Loucy (cell line): ENCODE results near the gene DOC2B.

ENCODE experiments used
- H2AFZ ChIP-seq: fragments of 200-600 bp; sonication (generic); 2 replicates; pipeline ENCODE4 v1.6.0; 2016; ENCODE audit warnings: antibody characterized with exemption, mild to moderate bottlenecking, low read length, moderate library complexity
- H3F3A ChIP-seq: fragments of 200-600 bp; 2 replicates; pipeline ENCODE4 v1.6.0; 2016; ENCODE audit warnings: antibody characterized with exemption, low read depth, mild to moderate bottlenecking
- H3K27me3 ChIP-seq: fragments of 200-600 bp; sonication (generic); 2 replicates; pipeline ENCODE4 v1.6.1; 2014; ENCODE audit warnings: low read length, mild to moderate bottlenecking; ENCODE audit not compliant: insufficient read depth, poor library complexity, severe bottlenecking
- H3K36me3 ChIP-seq: fragments of 200-600 bp; sonication (generic); 2 replicates; pipeline ENCODE4 v1.6.1; 2016; ENCODE audit warnings: low read length; ENCODE audit not compliant: insufficient read depth
- H3K4me1 ChIP-seq: fragments of 200-600 bp; sonication (generic); 2 replicates; pipeline ENCODE4 v1.5.1; 2014; ENCODE audit warnings: low read length, mild to moderate bottlenecking; ENCODE audit not compliant: insufficient read depth, poor library complexity, severe bottlenecking
- H3K4me2 ChIP-seq: fragments of 200-600 bp; sonication (generic); 2 replicates; pipeline ENCODE4 v1.6.0; 2014; ENCODE audit warnings: antibody characterized with exemption, low read length, low read depth, mild to moderate bottlenecking; ENCODE audit not compliant: poor library complexity, severe bottlenecking
- H3K4me3 ChIP-seq: fragments of 200-600 bp; sonication (generic); 2 replicates; pipeline ENCODE4 v1.5.1; 2014; ENCODE audit warnings: low read length, mild to moderate bottlenecking, mixed read lengths; ENCODE audit not compliant: poor library complexity, severe bottlenecking
- H3K79me2 ChIP-seq: fragments of 200-600 bp; sonication (generic); 2 replicates; pipeline ENCODE4 v1.6.1; 2014; ENCODE audit warnings: low read length; ENCODE audit not compliant: insufficient read depth
- H3K9ac ChIP-seq: fragments of 200-600 bp; sonication (generic); 2 replicates; pipeline ENCODE4 v1.6.0; 2014; ENCODE audit warnings: mild to moderate bottlenecking, low read depth, low read length, moderate library complexity; ENCODE audit not compliant: poor library complexity, severe bottlenecking
- H3K9me2 ChIP-seq: fragments of 200-600 bp; sonication (generic); replicated peaks from 2 replicates; pipeline ENCODE4 v1.6.1; 2016; ENCODE audit warnings: low read depth, low read length, mixed read lengths
- H3K9me3 ChIP-seq: fragments of 200-600 bp; sonication (generic); 2 replicates; pipeline ENCODE4 v1.6.1; 2014; ENCODE audit warnings: mild to moderate bottlenecking, antibody characterized with exemption, low read length, low read depth; ENCODE audit not compliant: insufficient read depth
- H4K20me1 ChIP-seq: fragments of 200-600 bp; sonication (generic); 2 replicates; pipeline ENCODE4 v1.6.0; 2014; ENCODE audit warnings: antibody characterized with exemption, low read length, mild to moderate bottlenecking; ENCODE audit not compliant: insufficient read depth, poor library complexity, severe bottlenecking
- CTCF ChIP-seq: fragments of 200-600 bp; sonication (generic); conservative IDR thresholded peaks from 2 replicates; pipeline ENCODE4 v1.5.1; 2014; ENCODE audit warnings: mild to moderate bottlenecking, antibody characterized with exemption, low read length
- EZH2phosphoT487 ChIP-seq: fragments of 200-600 bp; IDR thresholded peaks from 2 replicates; pipeline ENCODE4 v1.6.1; 2018; ENCODE audit warnings: antibody characterized with exemption, mild to moderate bottlenecking, moderate library complexity, borderline replicate concordance

Gene DOC2B

GRCh38 chr17:181245-182049, at the start of gene DOC2B:
Gene DOC2B (minus strand): TSS chr17:181650. CDS start chr17:181479, 171 bp downstream.
- Histone ChIP-seq H3K4me3 (no peak within 1 kb of the TSS), H2AFZ (no peak within 1 kb of the TSS), H3F3A (no peaks in the 10 kb centered on the region)

DNA sequence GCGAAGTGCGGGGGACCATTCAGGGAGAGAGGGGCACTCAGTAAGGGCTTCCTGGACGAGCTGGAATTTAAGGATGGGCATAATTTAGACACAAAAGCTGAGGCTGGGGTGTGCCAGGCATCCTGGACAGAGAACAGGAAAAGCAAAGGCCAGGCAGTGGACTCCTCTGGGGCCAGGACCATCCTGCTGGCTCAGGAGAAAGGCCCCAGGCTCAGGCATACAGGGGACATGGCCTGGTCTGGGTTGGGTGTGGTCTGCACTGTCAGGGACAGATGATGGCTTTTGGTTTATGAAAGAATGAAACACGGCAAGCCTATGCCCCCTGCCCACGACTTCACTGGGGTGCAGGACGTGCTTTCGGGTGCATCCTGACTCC, 48.9 kb upstream of the DOC2B start:
- Histone ChIP-seq H3K79me2 (no peaks in the 10 kb centered on the region), H3K4me1 (peaks cover 5% of the 10 kb centered on the region), H3K9me2 (no peaks in the 10 kb centered on the region), H4K20me1 (no peaks in the 10 kb centered on the region), H3K9me3 (no peaks in the 10 kb centered on the region; the same call in 1 of the 2 replicates), H3K9ac (no peak overlapping the region), H3K27me3 (no peaks in the 10 kb centered on the region), H2AFZ (no peak overlapping the region), H3K4me3 (no peak overlapping the region), H3F3A (no peaks in the 10 kb centered on the region), H3K4me2 (no peak overlapping the region), H3K36me3 (no peaks in the 10 kb centered on the region)
- TF ChIP-seq EZH2phosphoT487 (no peak), CTCF (no peak)

More at GRCh38 chr17:181245-182049, at the start of gene DOC2B:
- Histone ChIP-seq H3K9ac (no peak within 1 kb of the TSS), H3K27me3 (no peaks in the 10 kb centered on the region), H3K4me1 (no peaks in the 10 kb centered on the region), H4K20me1 (no peaks in the 10 kb centered on the region), H3K36me3 (no peaks in the 10 kb centered on the region), H3K9me2 (no peaks in the 10 kb centered on the region), H3K4me2 (no peak within 1 kb of the TSS), H3K79me2 (no peaks in the 10 kb centered on the region), H3K9me3 (peaks cover 4% of the 10 kb centered on the region; the same call in 1 of the 2 replicates)
- TF ChIP-seq EZH2phosphoT487 (no peak), CTCF (no peak)

- no peak overlapping the region for H3K4me2 ChIP-seq
These were observed 48.4 kb upstream of the DOC2B start for GRCh38 chr17:229709-230394.

More at GRCh38 chr17:229709-230394, 48.4 kb upstream of the DOC2B start:
- Histone ChIP-seq H3F3A (no peaks in the 10 kb centered on the region), H3K4me3 (no peak overlapping the region), H3K27me3 (no peaks in the 10 kb centered on the region), H2AFZ (no peak overlapping the region), H4K20me1 (no peaks in the 10 kb centered on the region), H3K36me3 (no peaks in the 10 kb centered on the region), H3K4me1 (peaks cover 5% of the 10 kb centered on the region), H3K9ac (no peak overlapping the region), H3K79me2 (no peaks in the 10 kb centered on the region), H3K9me3 (no peaks in the 10 kb centered on the region; the same call in 1 of the 2 replicates), H3K9me2 (no peaks in the 10 kb centered on the region)
- TF ChIP-seq EZH2phosphoT487 (no peak), CTCF (no peak)
